Measurements from ENCODE around the gene SS18L1.

GRCh38 chr20:62181808-62182207 lies 38.2 kb downstream of the SS18L1 start:
- TF ChIP-seq CTCF (IDR thresholded peaks at IDR 0.05) (no peak), POLR2A (IDR thresholded peaks at IDR 0.05) (no peak)

All from testis (tissue), 2 donors.